Body of pancreas (tissue), 4 donors: ENCODE results near the gene FUT8. TPM values are rescaled to one million over a fixed set of nuclear protein-coding genes. Genes with fewer than 3 reads are reported as not detected.

Experiments used
- ATAC-seq: fragments of 150-250 bp; one replicate; pipeline ENCODE4 v1.9.1; 2016
- DNase-seq, 4 donors: peaks; one replicate each; pipeline ENCODE4 v3.0.0-alpha.2; 2019
- H3K27ac ChIP-seq, 4 donors: fragments of 200-600 bp; sonication (generic); 1 replicate in 3 of 4; 2 replicates in 1 of 4; pipeline versions ENCODE4 v1.5.1 to v1.6.1; 2016 to 2019; ENCODE audit warnings: mild to moderate bottlenecking in 1 of 4, mixed read lengths in 1 of 4, moderate library complexity in 1 of 4
- H3K27me3 ChIP-seq, 2 donors: fragments of 200-600 bp; sonication (generic); one replicate each; pipeline ENCODE4 v1.6.0; 2016; ENCODE audit warnings: mild to moderate bottlenecking in 1 of 2
- H3K36me3 ChIP-seq, 2 donors: fragments of 200-600 bp; sonication (generic); replicated peaks in 1 of 2; 2 replicates each; pipeline ENCODE4 v1.5.1; 2016; ENCODE audit warnings: low read depth in 2 of 2; ENCODE audit not compliant: insufficient read depth in 1 of 2
- H3K4me1 ChIP-seq: fragments of 200-600 bp; sonication (generic); one replicate; pipeline ENCODE4 v1.6.0; 2016
- H3K4me3 ChIP-seq, 2 donors: fragments of 200-600 bp; sonication (generic); 1 replicate in 1 of 2; 2 replicates in 1 of 2; pipeline ENCODE4 v1.5.1; 2016 to 2019
- H3K9me3 ChIP-seq, 3 donors: fragments of 200-600 bp; sonication (generic); 1 replicate in 2 of 3; 2 replicates in 1 of 3; pipeline ENCODE4 v1.5.1; 2016
- CTCF ChIP-seq, 7 experiments: fragments of 450-650 bp in 4 of 7; fragments of 200-600 bp in 3 of 7; sonication (generic) in 3 of 7; IDR thresholded peaks; one replicate each; pipeline ENCODE4 v1.5.1; 2016 to 2019; ENCODE audit warnings: antibody characterized with exemption in 7 of 7
- POLR2A ChIP-seq, 3 donors: fragments of 450-650 bp; IDR thresholded peaks; one replicate each; pipeline ENCODE4 v1.6.1; 2016; ENCODE audit warnings: antibody characterized with exemption in 3 of 3, mild to moderate bottlenecking in 2 of 3
- WGBS, 2 donors: methylation state at CpG; one replicate each; pipeline ENCODE4 v1.1.5; 2017; 5-methylcytosine and 5-hydroxymethylcytosine counted together
- intact Hi-C: fragments of 100-400 bp; cut with DNase I; formaldehyde crosslinking; loops from one replicate; pipeline ENCODE4 v1.15.1; 2023
- total RNA-seq, 2 donors: library from RNA; depleted of rRNA; stranded (reverse); fragments of >200 nt; gene quantifications; one replicate each; pipeline ENCODE4 v1.1.0, GENCODE V29; 2016

FUT8 gene
- total RNA-seq, 2 donors from 2014 or later, result 31.1 to 33.0 TPM

- peaks cover 0 to 3% of the 10 kb centered on the region in 2 donors for H3K36me3 ChIP-seq
- ATAC-seq, result no peak
- no peaks in the 10 kb centered on the region for H3K4me1 ChIP-seq
- TF ChIP-seq CTCF (IDR thresholded peaks at IDR 0.05) (no peak), POLR2A (IDR thresholded peaks at IDR 0.05) (no peak)
- H3K27ac ChIP-seq, result no peak overlapping the region
- intact Hi-C loops, result no loop called here
- H3K9me3 ChIP-seq, result no peaks in the 10 kb centered on the region
- H3K4me3 ChIP-seq, result no peak overlapping the region
- 92 to 97% methylated on average over 8 of the region's 8 CpGs for WGBS, 2 donors
- H3K27me3 ChIP-seq, result no peaks in the 10 kb centered on the region
- no peak for DNase-seq
These were observed 333.1 kb downstream of the FUT8 start for GRCh38 chr14:65745396-65746190.

- H3K27ac ChIP-seq, result no peak overlapping the region
- H3K4me3 ChIP-seq, result no peak overlapping the region
- intact Hi-C loops, result no loop called here
- H3K27me3 ChIP-seq, result no peaks in the 10 kb centered on the region
- TF ChIP-seq CTCF (IDR thresholded peaks at IDR 0.05), result no peak
- no peak for TF ChIP-seq POLR2A (IDR thresholded peaks at IDR 0.05)
- WGBS, 2 donors, result 91 to 98% methylated on average over 2 of the region's 2 CpGs
- DNase-seq, result no peak
- no peaks in the 10 kb centered on the region for H3K9me3 ChIP-seq
- no peaks in the 10 kb centered on the region for H3K4me1 ChIP-seq
- ATAC-seq, result no peak
- no peaks in the 10 kb centered on the region for H3K36me3 ChIP-seq
These were observed 336.3 kb downstream of the FUT8 start for GRCh38 chr14:65748796-65749195.

GRCh38 chr14:65749287-65749686 lies 336.8 kb downstream of the FUT8 start:
- intact Hi-C loops, result no loop called here
- Histone ChIP-seq H3K9me3 (no peaks in the 10 kb centered on the region), H3K4me3 (no peak overlapping the region), H3K36me3 (no peaks in the 10 kb centered on the region), H3K4me1 (no peaks in the 10 kb centered on the region), H3K27ac (no peak overlapping the region), H3K27me3 (no peaks in the 10 kb centered on the region)
- ATAC-seq, result no peak
- no peak for DNase-seq
- TF ChIP-seq CTCF (IDR thresholded peaks at IDR 0.05) (no peak), POLR2A (IDR thresholded peaks at IDR 0.05) (no peak)
- 91 to 93% methylated on average over 3 of the region's 3 CpGs for WGBS, 2 donors

- intact Hi-C loops, result no loop called here
- no peaks in the 10 kb centered on the region for H3K9me3 ChIP-seq
- WGBS, 2 donors, result 64 to 67% methylated on average over 1 of the region's 1 CpG
- no peaks in the 10 kb centered on the region for H3K27me3 ChIP-seq
- H3K27ac ChIP-seq, result no peak overlapping the region
- no peaks in the 10 kb centered on the region for H3K36me3 ChIP-seq
- DNase-seq, result no peak
- TF ChIP-seq CTCF (IDR thresholded peaks at IDR 0.05), result no peak
- TF ChIP-seq POLR2A (IDR thresholded peaks at IDR 0.05), result no peak
- ATAC-seq, result no peak
- no peak overlapping the region for H3K4me3 ChIP-seq
- no peaks in the 10 kb centered on the region for H3K4me1 ChIP-seq
These were observed 338.4 kb downstream of the FUT8 start for GRCh38 chr14:65750906-65751305.

- Histone ChIP-seq H3K27ac (no peak overlapping the region), H3K27me3 (no peaks in the 10 kb centered on the region), H3K4me1 (no peaks in the 10 kb centered on the region), H3K9me3 (no peaks in the 10 kb centered on the region), H3K36me3 (no peaks in the 10 kb centered on the region), H3K4me3 (no peak overlapping the region)
- intact Hi-C loops, result no loop called here
- 75 to 83% methylated on average over 3 of the region's 3 CpGs for WGBS, 2 donors
- TF ChIP-seq CTCF (IDR thresholded peaks at IDR 0.05) (no peak), POLR2A (IDR thresholded peaks at IDR 0.05) (no peak)
- no peak for ATAC-seq
- no peak for DNase-seq
These were observed 339.0 kb downstream of the FUT8 start for GRCh38 chr14:65751510-65751909.
